H1 (cell line): Measurements from ENCODE around the gene ASF1A. TPM values are rescaled to one million over a fixed set of nuclear protein-coding genes. Genes with fewer than 3 reads are reported as not detected.

Experiments
- CBX5 ChIP-seq: fragments of 300-800, 300-1000 bp; sonication (generic); IDR thresholded peaks from 2 replicates; pipeline ENCODE4 v1.7.1; 2016; ENCODE audit warnings: antibody characterized with exemption, low read length, low read depth
- HDAC6 ChIP-seq: IDR thresholded peaks from one replicate; pipeline ENCODE4 v1.7.1; 2012; ENCODE audit warnings: low read depth, mild to moderate bottlenecking, inconsistent platforms, low read length, moderate library complexity
- SIRT6 ChIP-seq: IDR thresholded peaks from one replicate; pipeline ENCODE4 v1.7.1; 2012; ENCODE audit warnings: low read length, inconsistent platforms
- ZNF274 ChIP-seq: IDR thresholded peaks from 2 replicates; pipeline ENCODE4 v1.7.0; 2012; ENCODE audit warnings: low read length, borderline replicate concordance; ENCODE audit errors: extremely low read depth
- polyA plus RNA-seq, 7 experiments: library from polyadenylated mRNA; depleted of rRNA in 3 of 7; stranded (reverse) in 5 of 7; unstranded in 2 of 7; fragments of >200 nt in 5 of 7; fragments of 200-250 nt in 2 of 7; gene quantifications; 1 replicate in 5 of 7; 2 replicates in 1 of 7; 4 replicates in 1 of 7; pipeline versions ENCODE4 v1.2.1 to v1.2.3, GENCODE V29; 2011 to 2013; ENCODE audit warnings: missing spikeins in 2 of 7, mixed read lengths in 2 of 7
- total RNA-seq: library from RNA; stranded (reverse); fragmentation: NEBNext Ultra II Directional; extraction: Animal tissue kit (Norgen Biotek cat#: 25700); gene quantifications from 2 replicates; pipeline ENCODE4 v1.2.1, GENCODE V29; 2021

The ASF1A gene
- total and polyA plus RNA-seq, 2 of the 8 experiments (the other 6 are each of a cell fraction or from before 2014, with no cell fraction given) = 11.4 to 50.2 TPM

DNA sequence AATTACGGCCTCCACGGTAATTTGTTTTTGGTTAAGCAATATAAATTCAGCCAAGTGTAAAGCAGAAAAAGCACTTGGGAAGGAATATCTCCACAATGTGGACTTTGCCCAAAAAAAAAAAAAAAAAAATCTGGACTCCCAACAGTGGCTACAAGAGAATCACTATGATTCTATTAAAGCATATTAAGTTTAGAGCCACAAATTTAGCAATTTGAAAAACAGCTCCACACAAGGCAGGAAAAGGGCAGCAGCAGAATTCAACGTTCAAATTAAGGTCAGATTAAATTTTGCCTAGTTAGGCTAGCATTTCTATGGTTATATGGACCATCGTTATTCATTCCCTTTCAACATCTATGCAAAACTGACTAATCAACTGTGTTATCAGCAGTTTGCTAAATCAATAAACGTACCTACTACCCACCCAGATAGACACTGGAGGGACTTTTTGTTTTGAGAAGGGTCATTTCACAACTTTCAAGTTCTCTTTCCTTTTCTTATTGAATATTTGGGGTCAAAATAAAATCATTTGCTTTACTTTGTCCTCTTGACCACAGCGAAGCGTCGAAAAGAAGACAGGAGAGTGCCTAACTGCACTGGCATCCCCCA lies 40.0 kb downstream of the ASF1A start (continued):
- TF ChIP-seq ZNF274 (no peak), SIRT6 (no peak), CBX5 (no peak), HDAC6 (no peak)
